Lower lobe of right lung (tissue), 2 donors: ENCODE data around the gene PTPRU. TPM values are rescaled to one million over a fixed set of nuclear protein-coding genes. Genes with fewer than 3 reads are reported as not detected.

Experiments used
- ATAC-seq, 2 donors: fragments of 200-7000 bp; cut with Tn5 transposase; one replicate each; pipeline ENCODE4 v1.9.1; 2020 to 2022; ENCODE audit warnings: mild to moderate bottlenecking in 2 of 2, moderate library complexity in 2 of 2
- DNase-seq: peaks from one replicate; pipeline ENCODE4 v3.0.0-alpha.2; 2020
- H3K27ac ChIP-seq: fragments of 200-600 bp; one replicate; pipeline ENCODE4 v1.8.0; 2022
- H3K27me3 ChIP-seq: fragments of 200-600 bp; one replicate; pipeline ENCODE4 v1.8.0; 2022; ENCODE audit warnings: low read depth
- H3K36me3 ChIP-seq: fragments of 200-600 bp; one replicate; pipeline ENCODE4 v1.8.0; 2022; ENCODE audit warnings: mild to moderate bottlenecking
- H3K4me1 ChIP-seq: fragments of 200-600 bp; one replicate; pipeline ENCODE4 v1.8.0; 2022
- H3K4me3 ChIP-seq: fragments of 200-600 bp; one replicate; pipeline ENCODE4 v1.8.0; 2022; ENCODE audit warnings: mild to moderate bottlenecking
- H3K9me3 ChIP-seq: fragments of 200-600 bp; one replicate; pipeline ENCODE4 v1.8.0; 2022
- intact Hi-C: fragments of 100-400 bp; cut with DNase I; formaldehyde crosslinking; loops from one replicate; pipeline ENCODE4 v1.11.0; 2022
- total RNA-seq: library from RNA; stranded (reverse); fragmentation: NEBNext Ultra II Directional; extraction: Animal tissue kit (Norgen Biotek cat#: 25700); gene quantifications from one replicate; pipeline ENCODE4 v1.2.1, GENCODE V29; 2021
- TF ChIP-seq, protein P1 (sequence below): fragments of 200-600 bp; IDR thresholded peaks from one replicate; pipeline ENCODE4 v1.8.0; 2022; ENCODE audit warnings: antibody characterized with exemption, mild to moderate bottlenecking
- donor health status: DM: no; HTN: yes; CAD: no; lungs with severe emphysema.

PTPRU gene
- total RNA-seq, 1 donor from 2014 or later: 35.1 TPM

DNA sequence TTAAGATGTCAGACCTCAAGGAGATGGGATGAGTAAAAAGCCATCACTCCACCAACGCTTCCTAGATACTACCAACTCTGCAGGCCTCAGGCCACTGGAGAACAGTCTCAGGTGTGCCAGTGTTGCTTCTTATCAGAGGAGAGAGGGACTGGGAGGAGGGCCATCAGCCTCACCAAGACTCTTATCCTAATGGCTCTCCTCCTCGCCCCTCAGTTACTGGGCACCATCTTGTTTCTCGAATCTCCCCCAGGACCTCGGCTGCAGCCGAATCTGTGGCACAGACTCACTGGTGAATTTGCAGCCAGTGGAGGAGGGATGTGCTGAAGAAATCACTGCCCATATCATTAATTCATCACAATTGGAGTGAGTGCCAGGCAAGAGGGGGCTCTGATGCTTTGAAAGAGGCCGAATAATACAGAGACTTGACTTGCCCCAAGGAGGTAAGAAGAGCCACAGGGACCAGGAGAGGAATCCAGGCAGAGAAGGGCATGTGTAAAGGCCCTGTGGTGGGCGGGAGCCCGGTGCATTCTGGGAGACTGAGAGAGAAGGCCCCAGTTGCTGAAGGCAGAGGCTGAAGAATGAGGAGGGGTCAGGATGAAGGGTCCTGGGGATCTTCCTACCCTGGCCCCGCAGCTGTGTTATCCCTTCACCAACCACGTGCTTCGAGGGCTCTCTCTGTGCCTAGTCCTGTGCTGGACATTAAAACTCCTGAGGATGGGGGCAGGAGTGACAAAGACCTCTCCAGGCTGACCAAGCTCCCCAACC lies 129.8 kb downstream of the PTPRU start:
- no peak for ATAC-seq
- DNase-seq: no peak
- intact Hi-C loops: no loop called here

DNA sequence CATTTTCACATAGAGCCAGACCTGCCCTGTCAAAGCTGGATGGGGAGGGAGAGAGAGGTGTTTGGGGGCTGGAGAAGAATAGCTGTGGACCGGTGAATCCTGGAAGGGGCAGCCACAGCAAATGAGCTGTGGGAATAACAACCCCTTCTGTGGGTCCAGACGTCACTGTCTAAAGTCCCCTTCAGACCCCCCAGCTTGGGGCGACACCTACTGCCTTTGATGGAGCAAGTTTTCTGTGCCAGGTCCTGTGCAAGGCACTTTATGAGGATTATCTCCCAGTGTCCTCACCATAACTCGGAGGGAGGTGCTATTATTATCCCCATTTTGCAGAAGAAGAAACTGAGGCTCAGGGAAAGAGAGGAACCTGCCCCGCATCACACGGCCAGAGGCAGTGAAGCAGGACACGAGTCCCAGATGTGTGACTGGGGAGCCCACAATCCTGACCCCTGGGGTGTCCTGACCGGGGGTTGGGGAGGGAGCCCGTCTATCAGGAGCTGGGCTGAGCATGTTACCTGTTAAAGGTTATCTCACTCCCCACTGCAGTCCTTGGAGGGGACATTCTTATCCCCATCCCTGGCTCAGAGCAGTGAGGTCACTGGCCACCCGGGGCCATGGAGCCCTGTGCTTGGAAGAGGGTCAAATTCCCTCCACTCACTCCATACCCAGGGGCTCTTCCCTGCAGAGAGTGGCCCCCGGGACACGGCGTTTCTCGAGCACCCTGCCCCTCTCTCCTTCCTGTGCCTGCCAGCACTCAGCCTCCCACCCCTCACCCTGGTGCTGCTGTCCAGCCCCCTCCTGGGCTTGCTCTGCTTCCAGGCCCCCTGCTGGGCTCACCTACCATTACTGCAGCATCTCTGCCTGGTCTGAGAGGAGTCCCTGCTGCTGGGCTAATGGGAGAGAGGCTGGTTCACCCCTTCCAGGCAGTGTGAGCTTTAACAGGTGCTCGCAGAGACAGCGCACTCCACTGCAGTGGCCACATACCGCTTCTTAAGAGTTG lies 132.9 kb downstream of the PTPRU start:
- Histone ChIP-seq H3K36me3 (no peaks in the 10 kb centered on the region), H3K4me3 (no peak overlapping the region), H3K4me1 (no peaks in the 10 kb centered on the region), H3K27ac (no peak overlapping the region), H3K9me3 (no peaks in the 10 kb centered on the region), H3K27me3 (peaks cover 18% of the 10 kb centered on the region)
- TF ChIP-seq, protein P1, sequence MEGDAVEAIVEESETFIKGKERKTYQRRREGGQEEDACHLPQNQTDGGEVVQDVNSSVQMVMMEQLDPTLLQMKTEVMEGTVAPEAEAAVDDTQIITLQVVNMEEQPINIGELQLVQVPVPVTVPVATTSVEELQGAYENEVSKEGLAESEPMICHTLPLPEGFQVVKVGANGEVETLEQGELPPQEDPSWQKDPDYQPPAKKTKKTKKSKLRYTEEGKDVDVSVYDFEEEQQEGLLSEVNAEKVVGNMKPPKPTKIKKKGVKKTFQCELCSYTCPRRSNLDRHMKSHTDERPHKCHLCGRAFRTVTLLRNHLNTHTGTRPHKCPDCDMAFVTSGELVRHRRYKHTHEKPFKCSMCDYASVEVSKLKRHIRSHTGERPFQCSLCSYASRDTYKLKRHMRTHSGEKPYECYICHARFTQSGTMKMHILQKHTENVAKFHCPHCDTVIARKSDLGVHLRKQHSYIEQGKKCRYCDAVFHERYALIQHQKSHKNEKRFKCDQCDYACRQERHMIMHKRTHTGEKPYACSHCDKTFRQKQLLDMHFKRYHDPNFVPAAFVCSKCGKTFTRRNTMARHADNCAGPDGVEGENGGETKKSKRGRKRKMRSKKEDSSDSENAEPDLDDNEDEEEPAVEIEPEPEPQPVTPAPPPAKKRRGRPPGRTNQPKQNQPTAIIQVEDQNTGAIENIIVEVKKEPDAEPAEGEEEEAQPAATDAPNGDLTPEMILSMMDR: no peak
- intact Hi-C loops: no loop called here
- DNase-seq: no peak
- no peak for ATAC-seq

More for the DNA sequence above, 129.8 kb downstream of the PTPRU start:
- no peak overlapping the region for H3K4me3 ChIP-seq
- H3K27ac ChIP-seq: no peak overlapping the region
- no peaks in the 10 kb centered on the region for H3K9me3 ChIP-seq
- H3K27me3 ChIP-seq: peaks cover 16% of the 10 kb centered on the region
- H3K4me1 ChIP-seq: no peaks in the 10 kb centered on the region
- H3K36me3 ChIP-seq: no peaks in the 10 kb centered on the region
- TF ChIP-seq, protein P1: no peak

DNA sequence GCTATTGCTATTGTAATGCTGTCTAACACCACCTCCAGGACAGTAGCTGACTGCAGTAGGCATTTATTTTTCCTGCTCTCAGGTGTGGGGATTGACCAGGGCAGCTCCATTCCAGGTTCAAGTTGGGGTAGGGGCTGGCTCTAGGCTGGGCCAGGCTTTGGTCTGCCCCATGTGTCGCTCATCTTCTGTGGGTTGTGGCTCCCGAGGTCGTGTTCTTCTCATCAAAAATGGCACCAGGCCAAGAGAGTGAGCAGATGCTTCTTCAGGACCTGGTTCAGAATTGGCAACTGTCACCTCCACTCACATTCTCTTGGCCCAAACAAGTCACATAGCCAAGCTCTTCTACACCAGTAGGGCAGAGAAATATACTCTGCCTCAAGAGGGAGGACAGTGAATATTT lies 133.7 kb downstream of the PTPRU start:
- H3K27me3 ChIP-seq: peaks cover 26% of the 10 kb centered on the region
- intact Hi-C loops: no loop called here
- H3K4me3 ChIP-seq: no peak overlapping the region
- TF ChIP-seq, protein P1: no peak
- H3K36me3 ChIP-seq: no peaks in the 10 kb centered on the region
- H3K27ac ChIP-seq: no peak overlapping the region
- H3K9me3 ChIP-seq: peaks cover 4% of the 10 kb centered on the region
- ATAC-seq: no peak
- no peaks in the 10 kb centered on the region for H3K4me1 ChIP-seq
- DNase-seq: no peak

DNA sequence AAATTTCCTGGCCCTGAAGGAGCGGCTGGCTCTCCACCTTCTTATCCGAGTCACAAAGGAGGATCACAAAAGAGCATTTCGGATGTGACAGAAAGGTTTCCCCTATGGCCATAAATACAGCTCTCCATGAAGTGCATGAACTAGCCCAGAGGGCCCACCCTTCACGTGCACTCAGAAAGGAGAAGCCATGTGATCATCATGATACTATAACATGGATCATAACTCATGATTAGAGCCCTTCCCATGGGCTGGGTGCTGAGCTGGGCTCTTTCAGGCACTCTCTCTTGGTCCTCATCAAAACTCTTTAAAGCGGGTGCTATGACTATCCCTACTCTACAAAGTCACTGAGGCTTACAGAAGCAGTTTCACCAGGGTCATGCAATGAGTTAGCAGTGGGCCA lies 135.0 kb downstream of the PTPRU start:
- H3K27ac ChIP-seq: no peak overlapping the region
- DNase-seq (no peak), ATAC-seq (no peak)
- intact Hi-C loops: no loop called here
- TF ChIP-seq, protein P1: no peak
- H3K4me3 ChIP-seq: no peak overlapping the region
- no peaks in the 10 kb centered on the region for H3K4me1 ChIP-seq
- H3K9me3 ChIP-seq: peaks cover 5% of the 10 kb centered on the region
- H3K36me3 ChIP-seq: no peaks in the 10 kb centered on the region
- peaks cover 26% of the 10 kb centered on the region for H3K27me3 ChIP-seq

DNA sequence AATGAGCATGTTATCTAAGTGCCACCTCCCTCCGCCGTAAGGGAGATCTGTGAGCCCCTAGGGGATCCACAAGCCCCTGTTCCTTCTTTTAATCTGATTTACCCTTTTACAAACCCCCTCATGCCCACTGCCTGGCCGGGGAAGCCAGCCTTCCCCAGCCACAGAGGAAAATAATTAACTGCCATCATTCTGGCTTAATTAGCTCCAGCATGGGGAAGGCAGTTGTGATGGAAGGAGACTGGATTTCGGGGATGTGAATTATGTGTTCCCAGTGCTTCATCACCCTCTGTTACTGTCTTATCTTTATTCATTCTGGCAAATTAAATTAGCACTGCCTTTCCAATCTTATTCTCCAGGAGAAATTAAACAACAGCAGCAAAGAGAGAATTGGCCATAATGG lies 135.8 kb downstream of the PTPRU start:
- peaks cover 26% of the 10 kb centered on the region for H3K27me3 ChIP-seq
- intact Hi-C loops: no loop called here
- no peak for ATAC-seq

More for the DNA sequence above, 135.8 kb downstream of the PTPRU start:
- H3K27ac ChIP-seq: no peak overlapping the region
- TF ChIP-seq, protein P1: no peak
- no peaks in the 10 kb centered on the region for H3K4me1 ChIP-seq
- no peaks in the 10 kb centered on the region for H3K36me3 ChIP-seq
- H3K4me3 ChIP-seq: no peak overlapping the region
- no peak for DNase-seq
- peaks cover 5% of the 10 kb centered on the region for H3K9me3 ChIP-seq

Other genes starting within 250 kb of the PTPRU start
- gene TMEM200B, start 112.6 kb upstream of the PTPRU start, total RNA-seq: 4.3 TPM
- 73.9 TPM for gene SRSF4, start 54.6 kb upstream of the PTPRU start, total RNA-seq
- gene MECR, start 5.6 kb upstream of the PTPRU start, total RNA-seq: 16.9 TPM